HepG2 (cell line): ENCODE data around the gene ELP1. TPM values are rescaled to one million over a fixed set of nuclear protein-coding genes. Genes with fewer than 3 reads are reported as not detected.

Experiments used
- BCLAF1 ChIP-seq: fragments of 450-650 bp; IDR thresholded peaks from 2 replicates; pipeline ENCODE4 v1.6.1; 2017; ENCODE audit warnings: mild to moderate bottlenecking
- GATA4 ChIP-seq: sonication (generic); IDR thresholded peaks from 2 replicates; pipeline ENCODE4 v1.6.1; 2016; ENCODE audit warnings: antibody characterized with exemption, low read depth, borderline replicate concordance
- HMGXB3 ChIP-seq: sonication (generic); formaldehyde crosslinking; IDR thresholded peaks from 2 replicates; pipeline ENCODE4 v1.4.0; 2020; ENCODE audit warnings: missing genetic modification reagents, borderline replicate concordance
- MEIS2 ChIP-seq: sonication (generic); formaldehyde crosslinking; IDR thresholded peaks from 2 replicates; pipeline ENCODE4 v1.9.0; 2021; ENCODE audit warnings: mild to moderate bottlenecking, missing genetic modification reagents
- MIER3 ChIP-seq: IDR thresholded peaks from 2 replicates; pipeline ENCODE4 v1.6.1; 2016; ENCODE audit warnings: missing compliant biosample characterization, borderline replicate concordance
- MYC ChIP-seq: sonication (generic); formaldehyde crosslinking; IDR thresholded peaks from 2 replicates; pipeline ENCODE4 v1.9.0; 2021; ENCODE audit warnings: missing genetic modification reagents, borderline replicate concordance
- PAX8 ChIP-seq: sonication (generic); formaldehyde crosslinking; IDR thresholded peaks from 2 replicates; pipeline ENCODE4 v1.8.0; 2022; ENCODE audit warnings: mild to moderate bottlenecking, missing genetic modification reagents, borderline replicate concordance
- PTBP1 ChIP-seq: fragments of 200-400 bp; formaldehyde crosslinking; IDR thresholded peaks from 2 replicates; pipeline ENCODE4 v1.6.1; 2018; ENCODE audit warnings: low read length, low read depth; ENCODE audit not compliant: poor library complexity, severe bottlenecking
- RBM22 ChIP-seq: fragments of 200-400 bp; formaldehyde crosslinking; optimal IDR thresholded peaks from 2 replicates; pipeline ENCODE3; 2017; ENCODE audit warnings: mild to moderate bottlenecking, low read length, moderate library complexity
- TBX3 ChIP-seq: fragments of 450-650 bp; IDR thresholded peaks from 2 replicates; pipeline ENCODE4 v1.6.1; 2017; ENCODE audit warnings: antibody characterized with exemption, mild to moderate bottlenecking, inconsistent platforms, borderline replicate concordance
- ZNF124 ChIP-seq: sonication (generic); formaldehyde crosslinking; IDR thresholded peaks from 2 replicates; pipeline ENCODE4 v1.4.0; 2020; ENCODE audit warnings: missing genetic modification reagents
- ZNF136 ChIP-seq: sonication (generic); formaldehyde crosslinking; IDR thresholded peaks from 2 replicates; pipeline ENCODE4 v1.8.1; 2022; ENCODE audit warnings: low read depth, mild to moderate bottlenecking, moderate library complexity, missing genetic modification reagents
- ZSCAN9 ChIP-seq: IDR thresholded peaks from 2 replicates; pipeline ENCODE4 v1.6.1; 2016; ENCODE audit warnings: borderline replicate concordance
- polyA plus RNA-seq, 8 experiments: library from polyadenylated mRNA; depleted of rRNA in 3 of 8; stranded (reverse) in 7 of 8; unstranded in 1 of 8; fragments of >200 nt; fragmentation: Illumina TruSeq in 4 of 8; extraction: Trizol in 4 of 8; gene quantifications; 2 replicates each; pipeline versions ENCODE4 v1.2.1 to v1.2.3, GENCODE V29; 2011 to 2016; ENCODE audit warnings: low read depth in 4 of 8, missing spikeins in 1 of 8, mixed read lengths in 1 of 8; ENCODE audit not compliant: insufficient read depth in 1 of 8
- total RNA-seq, 5 experiments: library from RNA; depleted of rRNA; stranded (reverse); fragments of >200 nt; fragmentation: Illumina TruSeq; extraction: Trizol; gene quantifications; 2 replicates each; pipeline ENCODE4 v1.2.3, GENCODE V29; 2016; ENCODE audit warnings: low read depth in 1 of 5
- TF ChIP-seq, protein P1 (sequence below): sonication (generic); formaldehyde crosslinking; IDR thresholded peaks from 2 replicates; pipeline ENCODE4 v1.8.0; 2022; ENCODE audit warnings: missing genetic modification reagents, mild to moderate bottlenecking, borderline replicate concordance
- TF ChIP-seq, protein P2 (sequence below): sonication (generic); formaldehyde crosslinking; conservative IDR thresholded peaks from 2 replicates; pipeline ENCODE4 v1.8.0; 2022; ENCODE audit warnings: low read depth, missing genetic modification reagents
- TF ChIP-seq, protein P3 (sequence below): sonication (generic); formaldehyde crosslinking; IDR thresholded peaks from 2 replicates; pipeline ENCODE4 v1.5.0; 2020; ENCODE audit warnings: mild to moderate bottlenecking, missing genetic modification reagents

The ELP1 gene
- total and polyA plus RNA-seq, 2 of the 13 experiments (the other 11 are each of a cell fraction or from before 2014, with no cell fraction given), result 157 to 275 TPM

- peak; percentile 98 for TF ChIP-seq GATA4
- TF ChIP-seq ZSCAN9 (CRISPR knock-in tag), result 0 out of 2 replicates have a peak, but pooled peaks have one; percentile 20
- 0 out of 2 replicates have a peak, but pooled peaks have one; percentile 31 for TF ChIP-seq ZNF124
- no peak for TF ChIP-seq PTBP1
- TF ChIP-seq, protein P1, sequence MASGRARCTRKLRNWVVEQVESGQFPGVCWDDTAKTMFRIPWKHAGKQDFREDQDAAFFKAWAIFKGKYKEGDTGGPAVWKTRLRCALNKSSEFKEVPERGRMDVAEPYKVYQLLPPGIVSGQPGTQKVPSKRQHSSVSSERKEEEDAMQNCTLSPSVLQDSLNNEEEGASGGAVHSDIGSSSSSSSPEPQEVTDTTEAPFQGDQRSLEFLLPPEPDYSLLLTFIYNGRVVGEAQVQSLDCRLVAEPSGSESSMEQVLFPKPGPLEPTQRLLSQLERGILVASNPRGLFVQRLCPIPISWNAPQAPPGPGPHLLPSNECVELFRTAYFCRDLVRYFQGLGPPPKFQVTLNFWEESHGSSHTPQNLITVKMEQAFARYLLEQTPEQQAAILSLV (CRISPR knock-in tag), result no peak
- TF ChIP-seq, protein P2, sequence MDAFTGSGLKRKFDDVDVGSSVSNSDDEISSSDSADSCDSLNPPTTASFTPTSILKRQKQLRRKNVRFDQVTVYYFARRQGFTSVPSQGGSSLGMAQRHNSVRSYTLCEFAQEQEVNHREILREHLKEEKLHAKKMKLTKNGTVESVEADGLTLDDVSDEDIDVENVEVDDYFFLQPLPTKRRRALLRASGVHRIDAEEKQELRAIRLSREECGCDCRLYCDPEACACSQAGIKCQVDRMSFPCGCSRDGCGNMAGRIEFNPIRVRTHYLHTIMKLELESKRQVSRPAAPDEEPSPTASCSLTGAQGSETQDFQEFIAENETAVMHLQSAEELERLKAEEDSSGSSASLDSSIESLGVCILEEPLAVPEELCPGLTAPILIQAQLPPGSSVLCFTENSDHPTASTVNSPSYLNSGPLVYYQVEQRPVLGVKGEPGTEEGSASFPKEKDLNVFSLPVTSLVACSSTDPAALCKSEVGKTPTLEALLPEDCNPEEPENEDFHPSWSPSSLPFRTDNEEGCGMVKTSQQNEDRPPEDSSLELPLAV (CRISPR knock-in tag), result no peak
- TF ChIP-seq TBX3, result peak; percentile 55; the same call in 1 of the 2 replicates
- peak; percentile 72; the same call in 1 of the 2 replicates for TF ChIP-seq MEIS2 (CRISPR knock-in tag)
- TF ChIP-seq PAX8 (CRISPR knock-in tag), result no peak
- 0 out of 2 replicates have a peak, but pooled peaks have one; percentile 33 for TF ChIP-seq HMGXB3 (CRISPR knock-in tag)
- peak; percentile 24 for TF ChIP-seq RBM22
- TF ChIP-seq ZNF136 (CRISPR knock-in tag), result no peak
- no peak for TF ChIP-seq MYC (CRISPR knock-in tag)
- TF ChIP-seq, protein P3, sequence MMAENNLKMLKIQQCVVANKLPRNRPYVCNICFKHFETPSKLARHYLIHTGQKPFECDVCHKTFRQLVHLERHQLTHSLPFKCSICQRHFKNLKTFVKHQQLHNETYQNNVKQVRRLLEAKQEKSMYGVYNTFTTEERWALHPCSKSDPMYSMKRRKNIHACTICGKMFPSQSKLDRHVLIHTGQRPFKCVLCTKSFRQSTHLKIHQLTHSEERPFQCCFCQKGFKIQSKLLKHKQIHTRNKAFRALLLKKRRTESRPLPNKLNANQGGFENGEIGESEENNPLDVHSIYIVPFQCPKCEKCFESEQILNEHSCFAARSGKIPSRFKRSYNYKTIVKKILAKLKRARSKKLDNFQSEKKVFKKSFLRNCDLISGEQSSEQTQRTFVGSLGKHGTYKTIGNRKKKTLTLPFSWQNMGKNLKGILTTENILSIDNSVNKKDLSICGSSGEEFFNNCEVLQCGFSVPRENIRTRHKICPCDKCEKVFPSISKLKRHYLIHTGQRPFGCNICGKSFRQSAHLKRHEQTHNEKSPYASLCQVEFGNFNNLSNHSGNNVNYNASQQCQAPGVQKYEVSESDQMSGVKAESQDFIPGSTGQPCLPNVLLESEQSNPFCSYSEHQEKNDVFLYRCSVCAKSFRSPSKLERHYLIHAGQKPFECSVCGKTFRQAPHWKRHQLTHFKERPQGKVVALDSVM (CRISPR knock-in tag), result no peak
- peak; percentile 31; the same call in 1 of the 2 replicates for TF ChIP-seq MIER3 (CRISPR knock-in tag)
- TF ChIP-seq BCLAF1, result no peak
These were observed 39.5 kb downstream of the ELP1 start (continued) for GRCh38 chr9:108894225-108894997.
